GM19043 (cell line): ENCODE data around the gene HEXB.
A peak's percentile ranks its signal among the peaks of the same experiment; 100 is the strongest.
"Not testable (repeated sequence)": the region's sequence is repeated elsewhere in the genome, so short reads cannot be mapped to it uniquely, and the experiment has no call there.

Source experiments
- ATAC-seq: cut with Tn5 transposase; IDR thresholded peaks from one replicate; pipeline ENCODE4 v1.9.1; 2021; ENCODE audit warnings: low read depth; ENCODE audit not compliant: unreplicated experiment

HEXB gene

DNA sequence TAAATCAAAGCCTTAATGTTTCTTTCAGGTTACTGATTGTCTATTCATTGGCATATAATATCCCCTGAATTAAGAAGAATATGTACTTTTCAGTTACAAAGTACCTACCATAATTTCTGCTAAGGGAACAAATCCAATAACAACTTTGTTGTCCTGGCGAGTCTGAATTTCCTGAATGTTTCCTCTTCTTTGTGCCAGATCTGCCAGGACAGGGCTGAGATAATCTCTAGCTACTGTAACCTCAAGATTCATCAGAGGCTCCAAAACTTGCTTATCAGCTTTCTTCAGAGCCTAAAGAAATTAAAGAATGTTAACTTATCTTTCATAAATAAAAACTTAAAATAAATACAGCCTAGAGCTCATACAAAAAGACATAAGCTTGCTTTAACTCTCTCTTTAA, 37.2 kb downstream of the HEXB start:
- ATAC-seq = no peak

DNA sequence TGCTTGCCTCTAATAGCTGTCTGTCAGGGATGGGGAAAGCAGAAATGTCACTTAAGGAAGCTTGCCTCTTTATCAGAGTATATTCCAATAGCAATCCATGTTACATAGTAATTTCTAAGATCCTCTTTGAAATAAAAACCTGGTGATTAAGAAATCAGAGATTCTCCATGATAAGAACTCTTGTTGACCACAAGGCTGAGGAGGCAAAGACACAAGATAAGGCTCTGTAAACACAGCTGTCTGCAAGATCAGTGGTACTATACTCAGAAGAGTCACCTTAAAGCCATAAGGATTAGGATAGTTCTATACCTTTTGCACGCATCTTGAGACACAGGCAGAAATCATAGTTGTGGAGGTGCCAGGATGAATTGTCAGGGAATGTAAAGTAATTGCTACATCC, 40.3 kb downstream of the HEXB start:
- ATAC-seq = no peak

DNA sequence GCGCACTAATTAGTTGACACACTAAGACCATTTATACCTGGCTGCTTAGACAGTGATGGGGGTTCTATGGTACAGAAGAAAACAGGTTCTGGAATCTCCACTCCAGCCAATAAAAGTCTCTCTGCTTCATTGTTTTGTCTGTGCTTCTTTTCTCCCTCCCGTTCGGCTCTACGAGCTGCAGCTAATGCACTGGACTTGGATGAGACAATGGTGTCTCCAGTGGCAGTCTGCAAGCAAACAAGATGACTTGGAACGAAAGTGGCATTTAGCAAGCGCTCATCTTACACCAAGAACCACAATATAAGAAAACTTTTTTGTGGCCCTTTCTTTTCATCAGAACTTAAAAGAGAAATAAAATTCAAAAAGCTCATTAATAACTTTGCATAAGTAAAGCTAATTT, 51.7 kb downstream of the HEXB start:
- ATAC-seq = no peak

DNA sequence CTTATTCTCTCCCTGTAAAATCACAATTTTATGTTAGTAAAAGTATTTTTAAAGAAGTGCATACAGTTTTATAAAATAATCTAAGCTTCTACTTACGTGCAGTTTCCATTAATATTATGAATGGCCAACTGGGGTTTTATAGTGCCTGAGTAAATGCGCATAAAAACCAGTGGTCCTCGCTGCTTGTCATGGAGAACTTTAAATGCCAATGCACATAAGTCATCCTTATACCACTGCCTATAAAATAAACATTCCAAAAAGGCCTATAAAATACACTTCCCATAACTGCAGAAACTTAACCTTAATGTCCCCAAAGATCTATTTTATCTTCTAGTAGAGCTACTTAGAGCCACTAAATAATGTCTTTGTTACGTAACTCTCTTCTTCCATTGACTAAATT, 53.4 kb downstream of the HEXB start:
- ATAC-seq = no peak

DNA sequence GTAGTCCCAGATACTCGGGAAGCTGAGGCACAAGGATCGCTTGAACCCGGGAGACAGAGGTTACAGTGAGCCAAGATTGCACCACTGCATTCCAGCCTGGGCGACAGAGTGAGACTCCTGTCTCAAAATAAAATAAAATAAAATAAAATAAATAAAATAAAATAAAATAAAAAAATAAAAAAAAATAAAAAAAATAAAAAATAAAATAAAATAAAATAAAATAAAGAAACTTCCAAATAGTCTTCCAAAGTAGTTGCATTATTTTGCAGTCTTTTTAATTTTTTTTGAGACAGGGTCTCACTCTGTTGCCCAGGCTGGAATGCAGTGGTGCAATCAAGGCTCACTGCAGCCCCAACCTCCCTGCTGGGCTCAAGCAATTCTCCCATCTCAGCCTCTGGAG, 63.7 kb downstream of the HEXB start:
- not testable (repeated sequence) for ATAC-seq

DNA sequence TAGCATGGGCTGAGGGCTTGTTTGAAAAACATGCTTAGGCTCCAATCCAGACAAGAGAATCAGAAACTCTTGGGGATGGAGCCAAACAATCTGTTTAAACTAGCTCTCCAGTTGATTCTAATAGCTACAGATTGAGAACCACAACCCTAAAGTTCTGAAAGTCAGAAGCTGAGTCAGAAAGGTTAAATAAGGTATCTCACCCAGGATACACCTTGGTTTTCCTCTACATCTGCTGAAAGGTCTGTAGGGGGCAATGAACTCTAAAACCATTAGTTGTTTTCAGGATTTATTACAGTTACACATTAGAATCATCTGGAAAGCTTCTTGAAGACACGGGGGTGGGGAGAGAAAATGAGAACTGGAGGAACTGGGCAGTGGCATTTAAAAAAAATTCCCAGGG, 76.2 kb downstream of the HEXB start:
- ATAC-seq = no peak

DNA sequence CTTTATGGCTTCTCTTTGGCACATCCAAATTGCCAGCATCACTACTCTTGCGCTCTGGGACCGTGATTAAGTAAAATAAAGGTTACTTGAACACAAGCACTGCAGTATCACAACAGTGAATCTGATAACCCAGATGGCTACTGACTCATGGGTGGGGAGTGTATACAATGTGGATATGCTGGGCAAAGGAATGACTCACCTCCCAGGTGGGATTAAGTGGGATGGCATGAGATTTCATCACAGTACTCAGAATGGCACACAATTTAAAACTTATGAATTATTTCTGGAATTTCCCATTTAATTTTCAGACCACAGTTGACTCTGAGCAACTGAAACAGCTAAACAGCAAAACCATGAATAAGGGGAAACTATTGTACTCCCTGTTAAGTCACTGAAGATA, 77.6 kb downstream of the HEXB start:
- ATAC-seq = no peak

DNA sequence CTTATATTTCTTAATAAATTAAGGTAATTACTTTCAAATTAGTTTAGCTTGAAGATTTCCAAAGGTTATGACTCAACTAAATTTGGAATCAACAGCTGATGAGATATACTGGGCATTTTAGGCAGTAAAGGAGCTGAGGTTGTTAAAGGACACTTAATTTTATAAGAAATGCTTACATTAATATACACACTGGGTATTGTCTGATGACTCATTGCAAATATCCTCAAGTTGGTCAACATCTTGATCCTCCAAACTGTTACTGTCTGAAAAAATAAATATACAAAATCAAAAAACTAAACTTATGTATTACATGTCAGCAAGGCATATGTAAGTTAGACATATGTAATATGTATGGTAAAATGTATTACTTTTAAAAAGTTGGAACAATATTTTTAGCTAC, 78.5 kb downstream of the HEXB start:
- ATAC-seq = no peak

DNA sequence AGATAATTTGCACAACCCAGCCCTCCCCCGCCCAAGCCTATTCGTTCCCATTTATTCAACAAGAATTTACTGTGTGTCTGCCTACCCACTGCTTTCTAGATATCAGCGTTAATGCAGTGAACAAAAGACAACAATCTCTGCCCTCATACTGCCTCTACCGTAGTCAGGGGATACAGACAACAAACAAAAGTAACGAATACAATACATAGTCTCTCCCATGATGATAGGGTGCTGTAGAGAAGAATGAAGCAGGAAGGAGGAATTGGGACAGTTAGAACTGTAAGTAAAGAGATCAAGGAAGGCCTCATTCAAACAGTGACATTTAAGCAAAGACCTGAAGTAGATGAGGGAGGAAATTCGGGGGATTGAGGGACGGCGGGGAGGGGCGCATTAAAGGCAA, 80.2 kb downstream of the HEXB start:
- ATAC-seq = no peak

DNA sequence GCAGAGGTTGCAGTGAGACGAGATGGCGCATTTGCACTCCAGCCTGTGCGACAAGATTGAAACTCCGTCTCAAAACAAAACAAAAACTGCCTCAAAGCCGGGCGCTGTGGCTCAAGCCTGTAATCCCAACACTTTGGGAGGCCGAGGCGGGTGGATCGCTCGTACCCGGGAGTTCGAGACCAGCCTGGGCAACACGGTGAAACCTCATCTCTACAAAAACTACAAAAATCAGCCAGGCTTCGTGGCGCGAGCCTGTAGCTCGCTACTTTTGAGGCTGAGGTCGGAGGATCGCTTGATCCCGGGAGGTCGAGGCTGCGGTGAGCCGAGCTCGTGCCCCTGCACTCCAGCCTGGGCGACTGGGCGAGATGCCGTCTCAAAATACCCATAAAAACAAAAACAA, 80.9 kb downstream of the HEXB start:
- no peak for ATAC-seq

DNA sequence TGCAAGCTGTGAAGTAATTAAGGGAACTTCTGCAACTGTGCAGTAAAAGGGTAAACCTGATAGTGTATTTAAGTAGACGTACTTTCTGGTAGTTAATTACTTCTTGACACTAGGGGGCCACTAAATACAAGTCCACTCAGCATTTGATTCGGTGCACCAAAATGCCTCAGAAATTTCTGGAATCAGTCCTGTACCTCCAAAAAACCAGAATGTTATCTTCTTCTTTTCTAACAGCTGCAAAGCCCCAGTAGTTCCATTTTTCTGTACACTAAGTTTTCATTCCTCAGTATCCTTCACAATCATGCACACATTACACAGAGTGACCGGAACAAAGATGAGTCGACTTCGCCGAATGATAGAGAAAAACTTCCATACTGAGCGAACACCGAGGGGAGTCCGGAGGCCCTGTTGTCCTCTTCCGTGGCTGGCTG, 81.4 kb downstream of the HEXB start:
- ATAC-seq = peak; percentile 42

DNA sequence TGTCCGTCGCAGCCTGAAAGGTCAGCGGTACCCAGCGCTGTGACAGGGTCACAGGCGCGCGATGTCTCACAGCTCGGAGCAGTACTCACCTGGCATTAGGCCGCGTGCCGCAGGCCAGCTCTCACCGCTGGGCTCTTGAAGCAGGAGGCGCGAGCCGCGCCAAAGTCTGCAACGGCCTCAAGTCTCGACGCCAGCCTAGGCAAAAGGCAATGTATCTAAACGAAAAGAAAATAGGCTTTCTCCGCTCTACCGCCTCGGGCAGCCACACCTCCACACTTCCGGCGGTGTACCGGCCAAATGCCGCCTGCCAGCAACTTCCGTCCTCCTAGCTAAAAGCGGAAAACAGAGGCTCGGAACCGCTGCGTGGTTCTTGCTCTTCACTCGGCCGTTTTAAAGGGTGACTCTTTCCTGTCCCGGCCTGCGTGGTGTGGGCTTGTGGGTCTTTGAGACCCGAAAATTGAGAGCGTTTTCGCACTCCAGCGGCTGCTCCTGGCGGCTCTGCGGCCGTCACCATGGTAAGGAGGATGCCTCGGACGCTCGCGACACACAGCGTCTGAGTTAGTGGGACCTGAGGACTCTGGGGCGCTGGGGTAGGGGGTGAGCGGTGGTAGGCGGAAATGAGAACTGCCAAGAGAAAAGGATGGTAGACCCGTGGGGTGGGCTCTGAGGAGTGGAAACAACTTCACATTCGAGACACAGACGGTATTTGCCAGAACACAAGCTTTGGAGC, 82.0 kb downstream of the HEXB start, which contains the start of the genes GFM2 and NSA2:
Gene GFM2 (minus strand): TSS at position 269 of the 730 bp plus-strand sequence. CDS start 3,375 bp downstream, outside the sequence.
Gene NSA2 (plus strand): TSS at position 401 of the 730 bp plus-strand sequence. CDS start 112 bp downstream, at position 513.
- ATAC-seq = peak; percentile 92

DNA sequence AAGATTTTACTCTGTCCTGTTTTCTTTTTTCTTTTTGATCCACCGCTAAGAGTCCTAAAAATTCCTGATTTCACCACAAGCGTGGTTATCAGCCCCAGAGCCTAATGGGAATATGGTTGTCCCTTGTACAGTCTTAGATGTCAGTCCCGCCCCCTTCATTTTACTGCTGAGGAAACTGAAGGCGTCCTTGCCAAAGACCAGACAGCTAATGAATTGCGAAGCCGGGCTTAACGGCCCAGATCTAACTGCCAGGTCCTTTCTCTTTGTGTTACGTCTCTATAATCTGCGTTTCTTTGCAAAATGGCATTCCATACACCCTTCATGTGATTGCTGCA, 82.5 kb downstream of the HEXB start:
- peak; percentile 8 for ATAC-seq
